CD4-positive, alpha-beta T cell treated with Interleukin-4 for 4 hours (primary cell): Measurements from ENCODE around the gene MAIP1.

ENCODE experiments used
- DNase-seq: peaks from one replicate; pipeline ENCODE4 v3.0.0-alpha.2; 2020

MAIP1 gene

DNA sequence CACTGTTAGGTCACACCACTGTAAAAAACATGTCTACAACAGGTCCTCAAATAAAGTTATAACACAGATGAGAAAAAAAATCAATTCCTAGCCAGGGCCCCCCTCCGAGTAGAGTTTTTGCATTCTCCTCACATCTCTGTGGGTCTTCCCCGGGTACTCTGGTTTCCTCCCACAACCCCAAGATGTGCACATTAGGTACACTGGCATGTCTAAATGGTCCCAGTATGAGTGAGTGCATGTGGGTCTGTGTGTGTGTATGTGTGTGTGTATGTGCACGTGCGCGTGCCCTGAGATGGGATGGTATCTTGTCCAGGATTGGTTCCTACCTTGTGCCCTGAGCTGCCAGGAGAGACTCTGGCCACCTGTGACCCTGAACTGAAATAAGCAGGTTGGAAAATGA, 5.0 kb upstream of the MAIP1 start:
- DNase-seq, result no peak

- DNase-seq, result no peak
Measured at GRCh38 chr2:199951023-199951422, 4.4 kb upstream of the MAIP1 start.

- no peak for DNase-seq
Measured at GRCh38 chr2:199955007-199955338, 409 bp upstream of the MAIP1 start.

DNA sequence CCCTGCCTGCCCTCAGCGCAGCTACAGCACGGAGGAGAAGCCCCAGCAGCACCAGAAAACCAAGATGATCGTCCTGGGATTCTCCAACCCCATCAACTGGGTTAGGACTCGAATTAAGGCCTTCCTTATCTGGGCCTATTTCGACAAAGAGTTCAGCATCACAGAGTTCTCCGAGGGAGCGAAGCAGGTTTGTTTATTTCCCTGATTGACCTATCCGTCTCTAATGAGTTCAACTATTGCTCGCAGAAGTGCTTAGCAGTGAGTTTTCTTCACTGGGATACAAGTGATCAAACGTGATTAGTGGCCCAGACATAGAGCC, 639 bp downstream of the MAIP1 start:
- DNase-seq, result no peak

GRCh38 chr2:199958014-199958413, 2.6 kb downstream of the MAIP1 start:
- DNase-seq, result no peak

GRCh38 chr2:199962203-199962602, 6.8 kb downstream of the MAIP1 start:
- no peak for DNase-seq

- DNase-seq, result no peak
Measured at GRCh38 chr2:199966405-199966804, 11.0 kb downstream of the MAIP1 start.

DNA sequence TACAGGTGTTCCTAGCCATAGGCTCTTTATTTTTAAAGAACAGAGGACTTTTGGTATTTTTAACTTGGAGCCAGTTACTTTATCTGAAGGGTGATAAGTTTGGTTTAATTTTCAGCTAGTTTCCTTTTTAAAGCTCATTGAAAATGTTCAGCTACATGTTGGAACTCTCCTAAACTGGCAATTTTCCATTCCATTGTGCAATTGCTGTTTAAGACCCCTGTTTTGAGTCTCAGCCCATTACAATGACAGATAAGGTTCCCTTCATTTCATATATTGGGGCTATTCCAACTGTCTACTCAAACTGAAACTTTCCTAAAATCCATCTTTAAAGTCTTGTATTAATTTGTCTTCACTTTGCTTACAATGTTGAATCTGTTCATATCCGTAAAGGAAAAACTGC, 11.6 kb downstream of the MAIP1 start:
- DNase-seq, result no peak

DNA sequence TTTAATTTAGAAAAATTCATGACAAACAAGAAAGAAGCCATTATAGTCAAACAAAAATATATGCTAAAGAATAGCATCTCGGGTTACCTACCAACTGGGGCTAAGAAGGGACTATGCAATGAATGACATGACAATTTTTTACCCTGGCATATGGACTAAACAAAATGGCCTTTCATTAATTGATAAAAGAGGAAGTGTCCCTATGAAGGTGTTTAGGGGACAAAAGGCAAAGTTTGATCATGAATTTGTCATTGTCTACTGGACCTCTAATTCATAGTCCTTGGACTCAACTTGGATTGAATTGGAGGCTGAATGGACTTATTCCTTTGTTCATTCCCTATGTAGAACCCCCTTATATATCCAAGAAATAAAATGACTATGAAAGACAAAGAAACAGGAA, 12.7 kb downstream of the MAIP1 start:
- no peak for DNase-seq

- DNase-seq, result no peak
Measured at GRCh38 chr2:199972088-199972626, 16.8 kb downstream of the MAIP1 start.

- DNase-seq, result no peak
Measured at GRCh38 chr2:199973703-199974102, 18.3 kb downstream of the MAIP1 start.

- no peak for DNase-seq
Measured at GRCh38 chr2:199975273-199975895, 20.0 kb downstream of the MAIP1 start.

GRCh38 chr2:199977984-199978415, 22.6 kb downstream of the MAIP1 start:
- no peak for DNase-seq

GRCh38 chr2:199979398-199979797, 24.0 kb downstream of the MAIP1 start:
- no peak for DNase-seq

- peak; percentile 72 for DNase-seq
Measured at GRCh38 chr2:199979832-199980628, 24.6 kb downstream of the MAIP1 start.

GRCh38 chr2:199982126-199982843, 26.9 kb downstream of the MAIP1 start:
- no peak for DNase-seq

DNA sequence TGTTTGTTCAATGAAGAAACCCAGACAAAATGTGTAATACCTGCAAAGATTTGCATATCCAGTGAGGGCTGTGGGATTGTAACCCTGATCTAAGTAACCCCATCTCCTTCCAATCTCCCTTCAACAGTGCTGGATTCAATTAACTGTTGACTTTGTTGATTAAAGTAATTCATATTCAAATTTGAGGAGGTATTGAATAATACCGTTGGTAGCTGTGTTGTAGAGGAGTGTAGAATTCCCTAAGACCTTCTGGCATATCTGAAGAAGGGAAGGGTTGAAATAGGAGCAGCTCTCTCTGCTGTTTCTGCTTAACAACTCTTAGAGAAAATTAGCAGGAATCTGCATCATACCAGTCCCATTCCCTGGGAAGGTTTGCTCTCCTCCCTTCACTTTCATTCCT, 28.2 kb downstream of the MAIP1 start:
- DNase-seq, result no peak

GRCh38 chr2:199984159-199984558, 28.8 kb downstream of the MAIP1 start:
- DNase-seq, result no peak

DNA sequence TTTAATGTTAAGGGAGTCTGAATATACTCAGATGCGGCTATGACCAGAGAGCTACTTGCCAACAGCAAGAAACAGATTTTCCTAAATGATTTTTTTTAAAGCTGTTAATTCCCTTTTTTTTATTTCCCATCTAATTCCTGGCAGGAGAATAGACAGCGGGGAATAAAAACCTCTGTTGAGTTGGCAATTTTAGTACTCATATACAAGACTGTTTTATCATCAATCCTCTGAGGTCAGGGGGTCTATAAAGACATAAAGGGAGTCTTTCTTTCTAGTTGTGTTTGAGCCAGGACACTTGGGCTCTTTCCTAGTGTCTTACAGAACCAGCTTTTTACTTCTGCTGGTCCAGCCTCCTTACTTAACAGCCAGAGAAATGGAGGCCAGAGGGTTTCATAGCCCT, 29.4 kb downstream of the MAIP1 start:
- no peak for DNase-seq

GRCh38 chr2:199985625-199986207, 30.3 kb downstream of the MAIP1 start:
- DNase-seq, result peak; percentile 53

DNA sequence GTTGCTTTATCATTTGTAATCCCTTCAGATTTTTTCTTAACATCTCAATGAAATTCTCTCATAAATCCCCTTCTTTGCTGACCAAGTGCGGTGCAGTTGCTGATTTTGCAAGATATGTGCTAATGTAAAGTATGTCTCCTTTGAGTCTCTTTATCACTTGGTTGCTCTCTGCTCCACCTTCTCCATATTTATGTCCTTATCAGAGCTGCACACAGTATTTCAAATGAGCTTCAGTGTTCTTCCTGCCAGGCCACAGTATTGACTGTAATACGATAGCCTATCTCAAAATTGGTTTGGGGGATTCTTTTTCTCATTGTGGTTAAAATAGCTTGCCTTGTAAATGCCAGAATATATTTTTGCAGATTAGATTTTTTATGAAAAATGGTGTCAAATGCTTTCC, 32.2 kb downstream of the MAIP1 start:
- no peak for DNase-seq

- no peak for DNase-seq
Measured at GRCh38 chr2:199988151-199988550, 32.8 kb downstream of the MAIP1 start.

GRCh38 chr2:199989822-199990221, 34.4 kb downstream of the MAIP1 start:
- DNase-seq, result no peak

DNA sequence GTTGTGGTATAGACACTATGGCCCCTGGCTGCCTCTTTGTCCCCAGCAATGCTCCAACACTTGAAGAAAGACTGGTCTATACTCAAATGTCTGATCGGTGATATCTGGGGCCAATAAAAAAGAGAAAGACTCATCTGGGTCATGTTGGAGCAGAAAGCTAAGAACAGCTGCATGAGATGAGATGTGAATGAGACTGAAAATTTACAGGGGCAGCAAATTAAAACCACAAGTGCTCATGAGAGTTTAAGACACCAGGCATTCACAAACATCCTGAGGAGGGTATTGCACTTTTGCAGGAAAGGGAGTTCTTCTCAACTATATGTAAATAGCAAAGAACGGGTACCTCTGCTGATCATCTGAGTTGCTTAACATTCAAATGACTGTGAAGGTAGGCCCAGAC, 36.3 kb downstream of the MAIP1 start:
- no peak for DNase-seq
